ENCODE measurements around the gene GAS6.

DNA sequence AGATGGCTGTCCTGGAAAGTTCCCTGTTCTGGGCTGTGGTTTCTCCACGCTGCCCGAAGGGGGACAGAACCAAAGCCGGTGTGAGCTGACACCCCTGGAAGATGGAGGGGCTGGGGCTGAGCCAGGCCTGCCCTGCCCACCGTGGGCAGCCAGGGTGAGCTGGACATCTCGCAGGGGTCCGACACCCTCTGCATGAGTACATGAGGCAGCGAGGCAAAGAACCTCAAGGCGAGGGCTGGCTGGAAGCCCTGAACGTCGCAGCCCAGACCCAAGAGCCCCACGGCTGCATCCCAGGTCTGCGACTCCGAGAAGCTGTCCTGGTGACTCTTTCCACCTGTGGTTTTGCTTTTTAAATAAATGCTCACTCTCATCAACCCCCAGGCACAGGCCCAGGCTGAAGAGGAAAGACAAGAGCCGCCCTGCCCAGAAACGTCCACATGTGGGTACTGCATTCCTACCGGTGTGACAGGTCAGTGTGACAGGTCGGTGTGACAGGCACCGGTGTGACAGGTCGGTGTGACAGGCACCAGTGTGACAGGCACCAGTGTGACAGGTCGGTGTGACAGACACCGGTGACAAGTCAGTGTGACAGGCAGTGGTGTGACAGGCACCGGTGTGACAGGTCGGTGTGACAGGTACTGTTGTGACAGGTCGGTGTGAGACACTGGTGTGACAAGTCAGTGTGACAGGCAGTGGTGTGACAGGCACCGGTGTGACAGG is 30.6 kb downstream of the GAS6 start:
- TF ChIP-seq ESRRG (CRISPR knock-in tag; IDR thresholded peaks at IDR 0.05) (no peak), ZNF8 (CRISPR knock-in tag; IDR thresholded peaks at IDR 0.05) (no peak)
- TF ChIP-seq, protein P1, sequence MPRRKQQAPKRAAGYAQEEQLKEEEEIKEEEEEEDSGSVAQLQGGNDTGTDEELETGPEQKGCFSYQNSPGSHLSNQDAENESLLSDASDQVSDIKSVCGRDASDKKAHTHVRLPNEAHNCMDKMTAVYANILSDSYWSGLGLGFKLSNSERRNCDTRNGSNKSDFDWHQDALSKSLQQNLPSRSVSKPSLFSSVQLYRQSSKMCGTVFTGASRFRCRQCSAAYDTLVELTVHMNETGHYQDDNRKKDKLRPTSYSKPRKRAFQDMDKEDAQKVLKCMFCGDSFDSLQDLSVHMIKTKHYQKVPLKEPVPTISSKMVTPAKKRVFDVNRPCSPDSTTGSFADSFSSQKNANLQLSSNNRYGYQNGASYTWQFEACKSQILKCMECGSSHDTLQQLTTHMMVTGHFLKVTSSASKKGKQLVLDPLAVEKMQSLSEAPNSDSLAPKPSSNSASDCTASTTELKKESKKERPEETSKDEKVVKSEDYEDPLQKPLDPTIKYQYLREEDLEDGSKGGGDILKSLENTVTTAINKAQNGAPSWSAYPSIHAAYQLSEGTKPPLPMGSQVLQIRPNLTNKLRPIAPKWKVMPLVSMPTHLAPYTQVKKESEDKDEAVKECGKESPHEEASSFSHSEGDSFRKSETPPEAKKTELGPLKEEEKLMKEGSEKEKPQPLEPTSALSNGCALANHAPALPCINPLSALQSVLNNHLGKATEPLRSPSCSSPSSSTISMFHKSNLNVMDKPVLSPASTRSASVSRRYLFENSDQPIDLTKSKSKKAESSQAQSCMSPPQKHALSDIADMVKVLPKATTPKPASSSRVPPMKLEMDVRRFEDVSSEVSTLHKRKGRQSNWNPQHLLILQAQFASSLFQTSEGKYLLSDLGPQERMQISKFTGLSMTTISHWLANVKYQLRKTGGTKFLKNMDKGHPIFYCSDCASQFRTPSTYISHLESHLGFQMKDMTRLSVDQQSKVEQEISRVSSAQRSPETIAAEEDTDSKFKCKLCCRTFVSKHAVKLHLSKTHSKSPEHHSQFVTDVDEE (CRISPR knock-in tag; IDR thresholded peaks at IDR 0.05) = no peak
- TF ChIP-seq, protein P2, sequence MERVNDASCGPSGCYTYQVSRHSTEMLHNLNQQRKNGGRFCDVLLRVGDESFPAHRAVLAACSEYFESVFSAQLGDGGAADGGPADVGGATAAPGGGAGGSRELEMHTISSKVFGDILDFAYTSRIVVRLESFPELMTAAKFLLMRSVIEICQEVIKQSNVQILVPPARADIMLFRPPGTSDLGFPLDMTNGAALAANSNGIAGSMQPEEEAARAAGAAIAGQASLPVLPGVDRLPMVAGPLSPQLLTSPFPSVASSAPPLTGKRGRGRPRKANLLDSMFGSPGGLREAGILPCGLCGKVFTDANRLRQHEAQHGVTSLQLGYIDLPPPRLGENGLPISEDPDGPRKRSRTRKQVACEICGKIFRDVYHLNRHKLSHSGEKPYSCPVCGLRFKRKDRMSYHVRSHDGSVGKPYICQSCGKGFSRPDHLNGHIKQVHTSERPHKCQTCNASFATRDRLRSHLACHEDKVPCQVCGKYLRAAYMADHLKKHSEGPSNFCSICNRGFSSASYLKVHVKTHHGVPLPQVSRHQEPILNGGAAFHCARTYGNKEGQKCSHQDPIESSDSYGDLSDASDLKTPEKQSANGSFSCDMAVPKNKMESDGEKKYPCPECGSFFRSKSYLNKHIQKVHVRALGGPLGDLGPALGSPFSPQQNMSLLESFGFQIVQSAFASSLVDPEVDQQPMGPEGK (CRISPR knock-in tag; IDR thresholded peaks at IDR 0.05; ENCODE audit: borderline replicate concordance) = no peak
- TF ChIP-seq, protein P3, sequence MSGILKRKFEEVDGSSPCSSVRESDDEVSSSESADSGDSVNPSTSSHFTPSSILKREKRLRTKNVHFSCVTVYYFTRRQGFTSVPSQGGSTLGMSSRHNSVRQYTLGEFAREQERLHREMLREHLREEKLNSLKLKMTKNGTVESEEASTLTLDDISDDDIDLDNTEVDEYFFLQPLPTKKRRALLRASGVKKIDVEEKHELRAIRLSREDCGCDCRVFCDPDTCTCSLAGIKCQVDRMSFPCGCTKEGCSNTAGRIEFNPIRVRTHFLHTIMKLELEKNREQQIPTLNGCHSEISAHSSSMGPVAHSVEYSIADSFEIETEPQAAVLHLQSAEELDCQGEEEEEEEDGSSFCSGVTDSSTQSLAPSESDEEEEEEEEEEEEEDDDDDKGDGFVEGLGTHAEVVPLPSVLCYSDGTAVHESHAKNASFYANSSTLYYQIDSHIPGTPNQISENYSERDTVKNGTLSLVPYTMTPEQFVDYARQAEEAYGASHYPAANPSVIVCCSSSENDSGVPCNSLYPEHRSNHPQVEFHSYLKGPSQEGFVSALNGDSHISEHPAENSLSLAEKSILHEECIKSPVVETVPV (CRISPR knock-in tag; IDR thresholded peaks at IDR 0.05) = no peak

Data from SK-N-SH treated with all-trans-retinoic acid at 6 μM for 48 hours (cell line).